GM12878 (cell line): ENCODE results near the gene GGTLC2. TPM values are rescaled to one million over a fixed set of nuclear protein-coding genes. Genes with fewer than 3 reads are reported as not detected.
"Not testable (repeated sequence)": the region's sequence is repeated elsewhere in the genome, so short reads cannot be mapped to it uniquely, and the experiment has no call there.

Experiments used
- ATAC-seq: fragments of 200-7000 bp; cut with Tn5 transposase; 3 replicates; pipeline ENCODE4 v1.9.1; 2020; ENCODE audit warnings: mild to moderate bottlenecking, moderate library complexity
- BruUV-seq: library from RNA; stranded (reverse); fragments of 400-500 nt; replicated peaks from 2 replicates; lab custom pipeline; 2021; lab: Mats Ljungman, UMichigan
- CTCF ChIA-PET: fragments of 300-600 bp; sonication (Branson Sonifier 250); formaldehyde crosslinking; extraction: SDS; loops from one replicate; lab custom pipeline; 2021; ENCODE audit warnings: inconsistent platforms; lab: Yijun Ruan, JAX
- POLR2A ChIA-PET: fragments of 350-600 bp; formaldehyde crosslinking; extraction: SDS; loops from one replicate; lab custom pipeline; 2021; ENCODE audit warnings: inconsistent platforms; lab: Charles Lee
- RAD21 ChIA-PET: fragments of 300-600 bp; sonication (Branson Sonifier 250); formaldehyde crosslinking; loops from one replicate; lab custom pipeline; 2023; ENCODE audit warnings: antibody characterized with exemption; ENCODE audit not compliant: unreplicated experiment; lab: Charles Lee
- SMC1A ChIA-PET: fragments of 300-600 bp; sonication (Branson Sonifier 250); formaldehyde crosslinking; loops from one replicate; lab custom pipeline; 2023; ENCODE audit not compliant: unreplicated experiment, uncharacterized antibody; lab: Charles Lee
- DNase-seq: peaks from one replicate; pipeline ENCODE4 v3.0.0-alpha.2; 2011; ENCODE audit warnings: low read depth, low spot score
- FAIRE-seq: peaks from 3 replicates; lab custom pipeline; 2011; peaks lifted over from hg19 to GRCh38; lab: Jason Lieb, UNC
- H2AFZ ChIP-seq: 2 replicates; pipeline ENCODE4 v1.6.0; 2011; ENCODE audit warnings: low read depth, low read length, control low read depth; ENCODE audit not compliant: control insufficient read depth
- H3K27ac ChIP-seq: 2 replicates; pipeline ENCODE4 v1.5.1; 2011; ENCODE audit warnings: control low read depth; ENCODE audit not compliant: control insufficient read depth, insufficient read depth
- H3K27me3 ChIP-seq, 2 experiments: replicated peaks in 1 of 2; 2 replicates each; pipeline versions ENCODE4 v1.6.0 to v1.6.1; 2011; ENCODE audit warnings: low read length in 1 of 2; ENCODE audit not compliant: control insufficient read depth in 2 of 2, insufficient read depth in 2 of 2
- H3K36me3 ChIP-seq, 2 experiments: 2 replicates each; pipeline ENCODE4 v1.5.1; 2011; ENCODE audit warnings: low read length in 1 of 2; ENCODE audit not compliant: control insufficient read depth in 2 of 2, insufficient read depth in 2 of 2
- H3K4me1 ChIP-seq: 2 replicates; pipeline ENCODE4 v1.6.1; 2011; ENCODE audit warnings: mild to moderate bottlenecking, low read length, moderate library complexity, mixed read lengths; ENCODE audit not compliant: control insufficient read depth, insufficient read depth
- H3K4me2 ChIP-seq: 2 replicates; pipeline ENCODE4 v1.6.0; 2011; ENCODE audit warnings: control low read depth; ENCODE audit not compliant: control insufficient read depth, insufficient read depth
- H3K4me3 ChIP-seq: fragments of 200-600 bp; sonication (generic); 2 replicates; pipeline ENCODE4 v1.5.1; 2016
- H3K79me2 ChIP-seq: 2 replicates; pipeline ENCODE4 v1.6.0; 2011; ENCODE audit warnings: low read length; ENCODE audit not compliant: control insufficient read depth, insufficient read depth
- H3K9ac ChIP-seq: 2 replicates; pipeline ENCODE4 v1.8.0; 2011; ENCODE audit warnings: low read length, control low read depth, mixed read lengths; ENCODE audit not compliant: control insufficient read depth, insufficient read depth
- H3K9me3 ChIP-seq: replicated peaks from 3 replicates; pipeline ENCODE4 v1.5.1; 2011; ENCODE audit warnings: mild to moderate bottlenecking, low read length; ENCODE audit not compliant: control insufficient read depth, insufficient read depth
- H4K20me1 ChIP-seq: 2 replicates; pipeline ENCODE4 v1.6.0; 2011; ENCODE audit not compliant: control insufficient read depth, insufficient read depth
- GABPA ChIP-seq: IDR thresholded peaks from 2 replicates; pipeline ENCODE4 v1.6.1; 2014; ENCODE audit warnings: antibody characterized with exemption, low read depth, mild to moderate bottlenecking, inconsistent platforms
- IKZF1 ChIP-seq: fragments of 450-650 bp; conservative IDR thresholded peaks from 2 replicates; pipeline ENCODE4 v1.6.1; 2017; ENCODE audit warnings: antibody characterized with exemption, mild to moderate bottlenecking
- IRF4 ChIP-seq: IDR thresholded peaks from 2 replicates; pipeline ENCODE4 v1.6.1; 2011; ENCODE audit warnings: low read depth, low read length
- NR2F1 ChIP-seq: fragments of 450-650 bp; conservative IDR thresholded peaks from 2 replicates; pipeline ENCODE4 v1.6.1; 2017; ENCODE audit warnings: mild to moderate bottlenecking
- SMC3 ChIP-seq: IDR thresholded peaks from 2 replicates; pipeline ENCODE4 v1.6.1; 2011; ENCODE audit warnings: low read length, improper control_type of control experiment, borderline replicate concordance
- STAT1 ChIP-seq: fragments of 450-650 bp; conservative IDR thresholded peaks from 2 replicates; pipeline ENCODE4 v1.6.1; 2014; ENCODE audit warnings: antibody characterized with exemption, mild to moderate bottlenecking
- WGBS: methylation state at CpG from one replicate; pipeline ENCODE4 v1.1.6; 2016; ENCODE audit warnings: low lambda C conversion rate; ENCODE audit not compliant: insufficient replicate concordance, insufficient coverage; ENCODE audit errors: missing lambda C conversion rate; 5-methylcytosine and 5-hydroxymethylcytosine counted together
- in situ Hi-C: fragments of 300-500 bp; cut with MboI; formaldehyde crosslinking; loops from 9 replicates; pipeline ENCODE4 v1.14.3; 2018; ENCODE audit warnings: mixed read lengths
- intact Hi-C: fragments of 100-400 bp; cut with micrococcal nuclease; formaldehyde crosslinking; loops from one replicate; pipeline ENCODE4 v1.14.2; 2022; ENCODE audit not compliant: unreplicated experiment
- polyA plus RNA-seq, 11 experiments: library from polyadenylated mRNA; depleted of rRNA in 4 of 11; unstranded in 6 of 11; stranded (reverse) in 5 of 11; fragments of >200 nt; fragmentation: Nextera tagmentation in 4 of 11; fragmentation: Illumina TruSeq in 1 of 11; extraction: Ambion mirVana in 4 of 11; extraction: Trizol in 1 of 11; gene quantifications; 1 replicate in 1 of 11; 2 replicates in 10 of 11; pipeline versions ENCODE4 v1.2.1 to v1.2.3, GENCODE V29; 2011 to 2016; ENCODE audit warnings: inconsistent platforms in 2 of 11, missing spikeins in 2 of 11, low read depth in 1 of 11
- total RNA-seq, 4 experiments: library from RNA; depleted of rRNA in 3 of 4; stranded (reverse); fragments of >200 nt in 3 of 4; fragmentation: Illumina TruSeq in 1 of 4; extraction: Trizol in 1 of 4; gene quantifications; 2 replicates each; pipeline versions ENCODE4 v1.2.1 to v1.2.3, GENCODE V29; 2013 to 2021
- TF ChIP-seq, protein P1 (sequence below): IDR thresholded peaks from 2 replicates; pipeline ENCODE4 v1.6.1; 2011; ENCODE audit warnings: mild to moderate bottlenecking, low read depth, low read length, moderate library complexity; ENCODE audit not compliant: insufficient replicate concordance

Gene GGTLC2
- total and polyA plus RNA-seq, 10 of the 15 experiments (the other 5 are each of a cell fraction or from before 2014, with no cell fraction given): not detected

DNA sequence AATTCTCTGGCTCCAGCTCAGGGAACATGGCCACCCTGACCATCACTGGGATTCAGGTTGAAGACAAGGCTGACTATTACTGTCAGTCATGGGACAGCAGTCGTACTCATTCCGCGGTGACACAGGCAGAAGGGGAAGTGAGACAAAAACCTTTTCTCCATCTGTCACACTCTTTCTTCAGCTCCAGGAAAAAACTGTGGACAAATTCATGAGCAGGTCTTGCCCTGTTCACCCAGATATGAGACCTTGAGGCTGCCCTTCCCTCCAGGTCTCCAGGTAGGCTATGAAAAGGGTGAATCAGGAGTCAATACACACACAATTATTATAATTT is 39.4 kb upstream of the GGTLC2 start (continued):
- TF ChIP-seq, protein P1, sequence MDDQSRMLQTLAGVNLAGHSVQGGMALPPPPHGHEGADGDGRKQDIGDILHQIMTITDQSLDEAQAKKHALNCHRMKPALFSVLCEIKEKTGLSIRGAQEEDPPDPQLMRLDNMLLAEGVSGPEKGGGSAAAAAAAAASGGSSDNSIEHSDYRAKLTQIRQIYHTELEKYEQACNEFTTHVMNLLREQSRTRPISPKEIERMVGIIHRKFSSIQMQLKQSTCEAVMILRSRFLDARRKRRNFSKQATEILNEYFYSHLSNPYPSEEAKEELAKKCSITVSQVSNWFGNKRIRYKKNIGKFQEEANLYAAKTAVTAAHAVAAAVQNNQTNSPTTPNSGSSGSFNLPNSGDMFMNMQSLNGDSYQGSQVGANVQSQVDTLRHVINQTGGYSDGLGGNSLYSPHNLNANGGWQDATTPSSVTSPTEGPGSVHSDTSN: peak; percentile 40
- peak; percentile 80 for TF ChIP-seq IKZF1

DNA sequence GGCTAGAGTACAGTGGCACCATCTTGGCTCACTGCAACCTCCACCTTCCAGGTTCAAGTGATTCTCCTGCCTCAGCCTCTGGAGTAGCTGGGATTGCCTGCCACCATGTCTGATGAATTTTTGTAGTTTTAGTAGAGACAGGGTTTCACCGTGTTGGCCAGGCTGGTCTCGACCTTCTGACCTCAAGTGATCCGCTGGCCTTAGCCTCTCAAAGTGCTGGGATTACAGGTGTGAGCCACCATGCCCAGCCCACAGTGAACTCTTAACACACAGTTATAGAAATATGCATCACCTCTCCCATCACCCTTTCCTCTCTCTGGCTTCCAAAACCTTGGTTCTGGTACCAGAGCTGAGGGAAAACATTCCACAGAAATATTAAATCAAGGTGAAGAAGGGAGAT is 36.4 kb upstream of the GGTLC2 start:
- ATAC-seq: not testable (repeated sequence)

DNA sequence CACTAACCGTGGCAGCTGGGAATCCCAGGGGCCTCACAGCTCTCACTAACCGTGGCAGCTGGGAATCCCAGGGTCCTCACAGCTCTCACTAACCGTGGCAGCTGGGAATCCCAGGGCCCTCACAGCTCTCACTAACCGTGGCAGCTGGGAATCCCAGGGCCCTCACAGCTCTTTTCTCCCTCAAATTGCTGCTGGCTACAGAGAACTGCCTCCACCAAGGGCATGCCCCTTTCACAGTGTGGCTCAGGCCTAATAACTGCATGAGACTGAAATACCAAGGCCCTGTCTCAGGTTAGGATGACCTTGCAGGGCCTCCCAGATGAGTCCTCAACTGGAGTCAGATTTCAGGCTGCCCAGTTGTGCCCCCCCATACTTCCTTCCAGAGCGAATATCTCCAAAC is 35.1 kb upstream of the GGTLC2 start:
- ChIA-PET POLR2A (no interaction called here), RAD21 (no interaction called here), SMC1A (interaction anchor here (1.5 kb wide), 1 partner anchor 76 kb away, joined by 3 read pairs; no protein-coding TSS in a partner anchor), CTCF (no interaction called here)
- Histone ChIP-seq H3K4me3 (no peak overlapping the region), H4K20me1 (no peaks in the 10 kb centered on the region), H3K4me1 (peaks cover 10% of the 10 kb centered on the region), H3K27ac (peak overlapping the region; percentile 27), H3K9ac (no peak overlapping the region), H3K36me3 (no peaks in the 10 kb centered on the region), H3K9me3 (no peaks in the 10 kb centered on the region), H3K27me3 (no peaks in the 10 kb centered on the region), H3K4me2 (no peak overlapping the region), H3K79me2 (no peaks in the 10 kb centered on the region), H2AFZ (no peak overlapping the region; the same call in 1 of the 2 replicates)
- in situ Hi-C loops: no loop called here
- no TSS peak for BruUV-seq
- no peak for TF ChIP-seq NR2F1
- TF ChIP-seq STAT1: no peak
- no peak for TF ChIP-seq SMC3
- TF ChIP-seq IRF4: no peak
- no peak for TF ChIP-seq GABPA
- intact Hi-C loops: no loop called here
- peak; percentile 25; the same call in 1 of the 3 replicates for ATAC-seq
- FAIRE-seq: no peak
- 21% methylated on average over 5 of the region's 5 CpGs for WGBS
- DNase-seq: no peak

More for the DNA sequence above, 36.4 kb upstream of the GGTLC2 start:
- H3K79me2 ChIP-seq, H3K36me3 ChIP-seq, H3K27me3 ChIP-seq, SMC1A ChIA-PET, DNase-seq, POLR2A ChIA-PET, CTCF ChIA-PET, intact Hi-C loops, H3K4me2 ChIP-seq, H3K4me3 ChIP-seq, H3K27ac ChIP-seq, H4K20me1 ChIP-seq, H2AFZ ChIP-seq, H3K9ac ChIP-seq, RAD21 ChIA-PET, H3K9me3 ChIP-seq, in situ Hi-C loops, FAIRE-seq, BruUV-seq: not testable (repeated sequence)
- H3K4me1 ChIP-seq: peaks cover 14% of the 10 kb centered on the region
- 97% methylated on average over 3 of the region's 3 CpGs for WGBS
